WTC11 (cell line): ENCODE measurements around the gene SRPX.

Experiments
- IRF2 ChIP-seq: sonication (generic); formaldehyde crosslinking; IDR thresholded peaks from 2 replicates; pipeline ENCODE4 v1.8.0; 2022; ENCODE audit warnings: low read depth, missing genetic modification reagents, borderline replicate concordance
- NFYB ChIP-seq: sonication (generic); formaldehyde crosslinking; conservative IDR thresholded peaks from 2 replicates; pipeline ENCODE4 v1.8.0; 2022; ENCODE audit warnings: low read depth, missing genetic modification reagents
- SP1 ChIP-seq: sonication (generic); formaldehyde crosslinking; conservative IDR thresholded peaks from 2 replicates; pipeline ENCODE4 v1.8.1; 2022; ENCODE audit warnings: missing genetic modification reagents
- ZBTB21 ChIP-seq: sonication (generic); formaldehyde crosslinking; IDR thresholded peaks from 2 replicates; pipeline ENCODE4 v1.8.1; 2023; ENCODE audit warnings: mild to moderate bottlenecking, missing genetic modification reagents, borderline replicate concordance
- TF ChIP-seq, protein P1 (sequence below): fragments of 200-600 bp; IDR thresholded peaks from 2 replicates; pipeline ENCODE4 v1.8.0; 2022; ENCODE audit warnings: antibody characterized with exemption
- TF ChIP-seq, protein P2 (sequence below): sonication (generic); formaldehyde crosslinking; IDR thresholded peaks from 2 replicates; pipeline ENCODE4 v1.8.1; 2023; ENCODE audit warnings: mild to moderate bottlenecking, missing genetic modification reagents, moderate library complexity

DNA sequence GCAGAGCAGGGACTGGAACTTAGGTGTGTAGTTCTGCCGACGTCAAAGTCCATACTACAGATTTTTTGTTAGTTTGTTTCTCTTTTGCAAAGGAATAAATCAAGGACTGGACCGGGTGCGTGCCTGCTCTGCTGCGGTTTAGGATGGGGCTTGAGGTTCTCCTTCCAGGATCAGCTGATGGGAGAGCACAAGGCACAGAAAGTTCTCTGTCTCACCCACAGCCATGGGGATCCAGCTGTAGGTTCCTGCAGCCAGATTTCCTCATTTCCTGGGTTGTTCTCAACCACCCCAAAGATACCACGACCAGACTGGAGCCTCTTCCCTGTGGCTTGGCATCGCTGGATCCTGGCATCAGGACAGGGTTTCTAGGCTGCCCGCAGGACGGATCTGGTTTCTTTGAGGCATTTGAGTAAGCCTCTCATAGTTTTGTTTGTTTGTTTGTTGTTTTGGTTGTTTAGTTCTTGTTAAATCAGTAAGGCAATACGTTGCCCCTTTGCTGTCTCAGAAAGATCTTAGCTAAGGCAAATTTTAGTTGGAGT lies 789 bp upstream of the SRPX start:
- TF ChIP-seq, protein P1, sequence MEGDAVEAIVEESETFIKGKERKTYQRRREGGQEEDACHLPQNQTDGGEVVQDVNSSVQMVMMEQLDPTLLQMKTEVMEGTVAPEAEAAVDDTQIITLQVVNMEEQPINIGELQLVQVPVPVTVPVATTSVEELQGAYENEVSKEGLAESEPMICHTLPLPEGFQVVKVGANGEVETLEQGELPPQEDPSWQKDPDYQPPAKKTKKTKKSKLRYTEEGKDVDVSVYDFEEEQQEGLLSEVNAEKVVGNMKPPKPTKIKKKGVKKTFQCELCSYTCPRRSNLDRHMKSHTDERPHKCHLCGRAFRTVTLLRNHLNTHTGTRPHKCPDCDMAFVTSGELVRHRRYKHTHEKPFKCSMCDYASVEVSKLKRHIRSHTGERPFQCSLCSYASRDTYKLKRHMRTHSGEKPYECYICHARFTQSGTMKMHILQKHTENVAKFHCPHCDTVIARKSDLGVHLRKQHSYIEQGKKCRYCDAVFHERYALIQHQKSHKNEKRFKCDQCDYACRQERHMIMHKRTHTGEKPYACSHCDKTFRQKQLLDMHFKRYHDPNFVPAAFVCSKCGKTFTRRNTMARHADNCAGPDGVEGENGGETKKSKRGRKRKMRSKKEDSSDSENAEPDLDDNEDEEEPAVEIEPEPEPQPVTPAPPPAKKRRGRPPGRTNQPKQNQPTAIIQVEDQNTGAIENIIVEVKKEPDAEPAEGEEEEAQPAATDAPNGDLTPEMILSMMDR = no peak
- TF ChIP-seq NFYB (CRISPR knock-in tag) (no peak), SP1 (CRISPR knock-in tag) (no peak), IRF2 (no peak), ZBTB21 (no peak)
- TF ChIP-seq, protein P2, sequence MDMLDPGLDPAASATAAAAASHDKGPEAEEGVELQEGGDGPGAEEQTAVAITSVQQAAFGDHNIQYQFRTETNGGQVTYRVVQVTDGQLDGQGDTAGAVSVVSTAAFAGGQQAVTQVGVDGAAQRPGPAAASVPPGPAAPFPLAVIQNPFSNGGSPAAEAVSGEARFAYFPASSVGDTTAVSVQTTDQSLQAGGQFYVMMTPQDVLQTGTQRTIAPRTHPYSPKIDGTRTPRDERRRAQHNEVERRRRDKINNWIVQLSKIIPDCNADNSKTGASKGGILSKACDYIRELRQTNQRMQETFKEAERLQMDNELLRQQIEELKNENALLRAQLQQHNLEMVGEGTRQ (CRISPR knock-in tag) = no peak
